GM21515 (cell line): ENCODE data around the gene GAP43.

ENCODE experiments used
- ATAC-seq: cut with Tn5 transposase; IDR thresholded peaks from one replicate; pipeline ENCODE4 v1.9.1; 2021; ENCODE audit not compliant: unreplicated experiment

GAP43 gene

GRCh38 chr3:115758076-115758763 lies 134.9 kb downstream of the GAP43 start:
- no peak for ATAC-seq

- no peak for ATAC-seq
Measured at GRCh38 chr3:115760716-115761115, 137.4 kb downstream of the GAP43 start.

- no peak for ATAC-seq
Measured at GRCh38 chr3:115761927-115762305, 138.6 kb downstream of the GAP43 start.

- ATAC-seq = no peak
Measured at GRCh38 chr3:115766587-115767482, 143.5 kb downstream of the GAP43 start.

- ATAC-seq = no peak
Measured at GRCh38 chr3:115768661-115769060, 145.4 kb downstream of the GAP43 start.
